ENCODE data around the gene CRYBG3.

- TF ChIP-seq POLR2AphosphoS5 (IDR thresholded peaks at IDR 0.05; ENCODE audit: low read depth, low read length) (no peak), POLR2A (IDR thresholded peaks at IDR 0.05; ENCODE audit: low read depth, low read length) (no peak)
Observed at GRCh38 chr3:97931218-97931617, 109.4 kb downstream of the CRYBG3 start.

All from GM12891 (cell line).